ENCODE measurements around the gene PIK3C2A. TPM values are rescaled to one million over a fixed set of nuclear protein-coding genes. Genes with fewer than 3 reads are reported as not detected.
A peak's percentile ranks its signal among the peaks of the same experiment; 100 is the strongest.

The PIK3C2A gene
- total and polyA plus RNA-seq, 2 of the 13 experiments (the other 11 are each of a cell fraction or from before 2014, with no cell fraction given): 27.5 to 49.9 TPM

DNA sequence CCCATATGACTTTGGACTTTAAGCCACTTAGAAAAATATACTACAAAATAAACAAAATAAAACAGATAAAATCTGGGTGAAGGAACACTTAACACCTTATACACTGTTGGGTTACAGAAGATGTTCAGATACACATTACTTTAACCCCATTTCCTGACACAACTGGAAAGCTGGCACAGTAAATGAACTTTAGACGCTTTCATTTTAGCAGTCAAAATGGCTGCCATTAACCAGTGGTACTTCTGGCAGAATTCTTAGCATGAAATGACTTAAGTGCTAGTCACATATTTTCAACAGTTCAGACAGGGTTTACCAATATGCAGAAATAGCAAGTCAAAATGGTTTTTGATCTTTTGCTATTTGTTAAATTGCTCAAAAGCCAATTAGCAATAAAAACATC, 37.9 kb downstream of the PIK3C2A start:
- FAIRE-seq: no peak
- POLR2A ChIA-PET: no interaction called here

More for the DNA sequence above, 37.9 kb downstream of the PIK3C2A start:
- DNase-seq (ENCODE audit: low spot score) (no peak), ATAC-seq (no peak)
- Histone ChIP-seq H3K36me3 (replicated peaks in 1 of 2; ENCODE audit: control insufficient read depth in 1 of 2, insufficient read depth in 2 of 2, low read length in 2 of 2) (peaks cover 8 to 28% of the 10 kb centered on the region in 2 experiments), H3K79me2 (ENCODE audit: insufficient read depth, low read length) (peaks cover 71% of the 10 kb centered on the region), H3K27ac (ENCODE audit: extremely low read length, insufficient read depth, low read length) (peak overlapping the region; percentile 13), H3K4me2 (ENCODE audit: low read depth, low read length) (no peak overlapping the region), H4K20me1 (ENCODE audit: insufficient read depth, low read length) (peaks cover 23% of the 10 kb centered on the region; the same call in 1 of the 2 replicates), H3K4me3 (replicated peaks in 1 of 3; ENCODE audit: insufficient read depth in 1 of 3, low read depth in 2 of 3, low read length in 3 of 3) (no peak overlapping the region), H3K9me3 (ENCODE audit: low read length) (no peaks in the 10 kb centered on the region), H3K4me1 (ENCODE audit: insufficient read depth, low read length) (peaks cover 27% of the 10 kb centered on the region), H2AFZ (ENCODE audit: low read length) (no peak overlapping the region), H3K9ac (ENCODE audit: insufficient read depth, low read depth, low read length) (no peak overlapping the region), H3K27me3 (ENCODE audit: control insufficient read depth in 1 of 2, insufficient read depth in 2 of 2, low read length in 2 of 2) (no peaks in the 10 kb centered on the region; a peak in 1 of 5 replicates)
- in situ Hi-C loops (cut with HindIII; ENCODE audit: extremely low pct_ligation_motif_present, low pct_unique_long_range_greater_than_20kb) (no loop called here), intact Hi-C loops (cut with micrococcal nuclease; ENCODE audit: unreplicated experiment) (no loop called here)
- CTCF ChIA-PET (ENCODE audit: low intra/inter-chr PET ratio, low total read pairs): no interaction called here
- TF ChIP-seq GPN1 (CRISPR knock-in tag; IDR thresholded peaks at IDR 0.05; ENCODE audit: borderline replicate concordance): no peak
- TF ChIP-seq TCF12 (IDR thresholded peaks at IDR 0.05): no peak
- TF ChIP-seq TCF12 (CRISPR knock-in tag; IDR thresholded peaks at IDR 0.05): no peak
- no peak for TF ChIP-seq HIVEP1 (CRISPR knock-in tag; IDR thresholded peaks at IDR 0.05)
- TF ChIP-seq, protein P1, sequence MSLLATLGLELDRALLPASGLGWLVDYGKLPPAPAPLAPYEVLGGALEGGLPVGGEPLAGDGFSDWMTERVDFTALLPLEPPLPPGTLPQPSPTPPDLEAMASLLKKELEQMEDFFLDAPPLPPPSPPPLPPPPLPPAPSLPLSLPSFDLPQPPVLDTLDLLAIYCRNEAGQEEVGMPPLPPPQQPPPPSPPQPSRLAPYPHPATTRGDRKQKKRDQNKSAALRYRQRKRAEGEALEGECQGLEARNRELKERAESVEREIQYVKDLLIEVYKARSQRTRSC (CRISPR knock-in tag; IDR thresholded peaks at IDR 0.05; ENCODE audit: low read depth): no peak
- TF ChIP-seq ZNF296 (CRISPR knock-in tag; conservative IDR thresholded peaks at IDR 0.05): no peak
- TF ChIP-seq ZNF775 (CRISPR knock-in tag; IDR thresholded peaks at IDR 0.05; ENCODE audit: borderline replicate concordance): no peak
- no peak for TF ChIP-seq FOXM1 (CRISPR knock-in tag; IDR thresholded peaks at IDR 0.05)
- TF ChIP-seq CREM (IDR thresholded peaks at IDR 0.05): no peak
- TF ChIP-seq CREM (CRISPR knock-in tag; IDR thresholded peaks at IDR 0.05): no peak
- TF ChIP-seq SIX4 (CRISPR knock-in tag; IDR thresholded peaks at IDR 0.05): no peak
- TF ChIP-seq SRSF1 (optimal IDR thresholded peaks at IDR 0.05; ENCODE audit: low read depth, low read length): no peak
- no peak for TF ChIP-seq SMARCC2 (IDR thresholded peaks at IDR 0.05)
- no peak for TF ChIP-seq GATAD1 (CRISPR knock-in tag; IDR thresholded peaks at IDR 0.05)
- TF ChIP-seq, protein P2, sequence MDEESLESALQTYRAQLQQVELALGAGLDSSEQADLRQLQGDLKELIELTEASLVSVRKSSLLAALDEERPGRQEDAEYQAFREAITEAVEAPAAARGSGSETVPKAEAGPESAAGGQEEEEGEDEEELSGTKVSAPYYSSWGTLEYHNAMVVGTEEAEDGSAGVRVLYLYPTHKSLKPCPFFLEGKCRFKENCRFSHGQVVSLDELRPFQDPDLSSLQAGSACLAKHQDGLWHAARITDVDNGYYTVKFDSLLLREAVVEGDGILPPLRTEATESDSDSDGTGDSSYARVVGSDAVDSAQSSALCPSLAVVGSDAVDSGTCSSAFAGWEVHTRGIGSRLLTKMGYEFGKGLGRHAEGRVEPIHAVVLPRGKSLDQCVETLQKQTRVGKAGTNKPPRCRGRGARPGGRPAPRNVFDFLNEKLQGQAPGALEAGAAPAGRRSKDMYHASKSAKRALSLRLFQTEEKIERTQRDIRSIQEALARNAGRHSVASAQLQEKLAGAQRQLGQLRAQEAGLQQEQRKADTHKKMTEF (CRISPR knock-in tag; IDR thresholded peaks at IDR 0.05): no peak
- TF ChIP-seq ZSCAN25 (CRISPR knock-in tag; IDR thresholded peaks at IDR 0.05): no peak
- BruUV-seq (replicated peaks): no TSS peak
- 100% methylated on average over 1 of the region's 1 CpG for WGBS (ENCODE audit: low lambda C conversion rate)

All from HepG2 (cell line).